NCI-H1436 (cell line): ENCODE data around the gene CMSS1.

Experiments
- DNase-seq: peaks from one replicate; lab custom pipeline; 2025; lab: John Stamatoyannopoulos, UW

Gene CMSS1

GRCh38 chr3:100057716-100058575 is 240.3 kb downstream of the CMSS1 start:
- no peak for DNase-seq

DNA sequence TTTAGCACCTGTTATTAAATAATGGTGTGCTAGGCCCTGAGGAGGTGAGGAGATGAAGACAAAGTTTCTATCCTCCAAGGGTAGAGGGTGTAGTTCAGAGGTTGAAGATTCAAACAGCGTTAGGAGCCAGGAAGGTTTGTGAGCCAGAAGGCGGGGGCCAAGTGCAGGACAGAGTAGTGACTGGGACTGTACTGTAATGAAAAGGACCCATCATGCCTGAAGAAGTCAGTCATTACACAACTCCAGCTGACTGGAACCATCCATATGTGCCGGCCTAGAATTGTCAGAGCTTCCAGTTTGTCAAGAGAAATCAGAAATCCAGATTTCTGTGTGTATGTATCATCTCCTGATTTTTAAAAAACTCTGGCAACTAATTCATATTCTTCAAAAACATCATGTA is 241.8 kb downstream of the CMSS1 start:
- no peak for DNase-seq

DNA sequence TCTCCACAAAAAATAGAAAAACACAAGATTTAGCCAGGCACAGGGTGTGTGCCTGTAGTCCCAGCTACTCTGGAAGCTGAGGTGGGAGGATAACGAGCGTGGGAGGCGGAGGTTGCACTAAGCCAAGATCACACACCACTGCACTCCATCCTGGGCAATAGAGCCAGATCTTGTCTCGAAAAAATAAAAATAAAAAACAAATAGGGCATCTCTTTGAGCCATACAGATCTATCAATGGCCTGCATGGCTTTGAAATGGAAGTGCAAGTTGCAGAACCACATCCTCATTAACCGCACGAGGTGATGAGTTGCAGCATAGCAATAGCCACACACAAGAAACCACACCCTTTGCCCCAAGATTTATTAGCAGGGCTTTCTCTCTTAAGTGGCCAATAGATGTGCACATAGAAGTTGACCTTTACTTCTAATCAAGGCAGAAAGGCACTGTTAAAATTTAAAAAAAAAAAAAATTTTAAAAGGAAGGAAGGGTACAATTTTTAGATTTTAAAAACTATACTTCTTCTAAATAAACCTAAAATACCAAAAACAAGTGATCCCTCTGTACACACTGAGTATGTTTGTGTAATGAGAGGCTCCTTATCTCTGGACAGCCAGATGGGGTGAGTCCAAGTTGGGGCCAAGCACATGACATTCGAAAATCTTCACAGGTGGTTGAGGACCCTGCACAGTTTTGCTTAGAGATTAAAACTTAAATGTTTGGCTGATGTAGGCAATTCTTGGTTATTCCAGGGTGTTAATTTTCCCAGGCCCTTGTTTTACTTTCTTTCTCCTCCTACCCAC is 243.2 kb downstream of the CMSS1 start:
- no peak for DNase-seq

DNA sequence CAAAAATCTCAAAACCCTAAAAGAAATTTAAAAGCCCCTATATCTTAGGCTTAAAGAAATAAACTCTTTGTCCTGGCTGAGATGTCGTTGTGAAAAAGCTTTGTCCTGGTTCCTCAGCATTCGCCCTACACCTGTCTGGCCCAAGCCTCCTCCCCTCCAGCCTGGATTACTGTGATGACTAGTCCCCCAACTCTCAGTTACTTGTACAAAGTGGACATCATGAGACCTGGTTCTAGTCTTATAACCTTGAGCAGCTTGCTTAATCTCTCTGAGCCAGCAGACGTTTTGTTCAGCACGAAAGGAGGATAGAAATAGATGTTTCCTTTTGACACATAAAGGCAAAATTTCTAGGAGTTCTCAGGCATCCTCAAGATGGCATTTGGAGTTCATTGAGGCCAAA is 245.0 kb downstream of the CMSS1 start:
- no peak for DNase-seq

DNA sequence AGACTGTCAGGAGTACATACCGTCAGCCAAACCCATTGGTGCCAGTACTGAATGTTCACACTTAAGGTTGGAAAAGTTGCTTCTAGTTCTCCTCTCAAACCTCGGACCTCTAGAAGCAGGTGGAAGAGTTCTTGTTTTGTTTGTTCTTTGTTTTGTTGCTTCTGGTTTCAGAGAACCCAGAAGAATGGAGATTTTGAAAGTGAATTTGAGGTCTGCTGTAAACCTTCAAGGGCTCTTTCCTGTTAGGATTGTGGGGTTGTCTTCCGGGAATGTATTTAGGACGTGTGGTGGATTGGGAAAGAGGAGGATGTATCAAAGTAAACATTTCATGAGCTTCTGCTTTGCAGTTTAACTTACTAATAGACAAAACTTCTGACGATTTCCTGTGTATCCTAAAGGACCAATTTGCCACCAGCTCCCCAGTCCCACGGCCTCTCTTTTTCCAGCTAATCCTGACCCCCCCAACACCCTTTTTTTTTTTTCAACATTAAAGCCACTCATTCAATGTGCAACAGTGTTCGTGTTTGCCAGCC is 246.3 kb downstream of the CMSS1 start:
- no peak for DNase-seq

GRCh38 chr3:100067589-100067988 is 249.9 kb downstream of the CMSS1 start:
- no peak for DNase-seq

- peak; percentile 77 for DNase-seq
Observed at GRCh38 chr3:100068826-100069225, 251.2 kb downstream of the CMSS1 start.

DNA sequence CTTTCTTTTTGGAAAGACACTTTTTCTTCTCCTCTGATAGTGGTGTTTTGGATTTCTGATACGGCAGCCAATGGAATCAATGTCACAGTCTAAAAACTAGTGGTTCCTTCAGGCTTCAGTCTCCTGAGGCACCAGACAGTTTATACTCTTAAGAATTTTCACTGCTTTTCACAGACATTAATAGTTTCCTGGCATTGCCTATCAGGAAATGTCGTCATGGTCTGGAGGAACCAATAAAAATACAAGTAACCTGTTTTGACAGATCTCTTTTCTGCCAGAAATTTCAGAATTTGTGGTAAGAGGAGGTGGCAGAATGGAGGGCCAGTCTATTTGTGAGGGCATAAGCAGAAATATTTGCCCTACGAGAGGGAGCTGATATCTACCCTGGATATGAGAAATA is 251.8 kb downstream of the CMSS1 start:
- DNase-seq = no peak

- no peak for DNase-seq
Observed at GRCh38 chr3:100072326-100073048, 254.8 kb downstream of the CMSS1 start.

GRCh38 chr3:100073049-100073713 is 255.5 kb downstream of the CMSS1 start:
- no peak for DNase-seq

GRCh38 chr3:100073714-100074307 is 256.1 kb downstream of the CMSS1 start:
- no peak for DNase-seq

- no peak for DNase-seq
Observed at GRCh38 chr3:100075196-100075595, 257.5 kb downstream of the CMSS1 start.

GRCh38 chr3:100075851-100076730 is 258.4 kb downstream of the CMSS1 start:
- no peak for DNase-seq

GRCh38 chr3:100076731-100077529 is 259.3 kb downstream of the CMSS1 start:
- no peak for DNase-seq

DNA sequence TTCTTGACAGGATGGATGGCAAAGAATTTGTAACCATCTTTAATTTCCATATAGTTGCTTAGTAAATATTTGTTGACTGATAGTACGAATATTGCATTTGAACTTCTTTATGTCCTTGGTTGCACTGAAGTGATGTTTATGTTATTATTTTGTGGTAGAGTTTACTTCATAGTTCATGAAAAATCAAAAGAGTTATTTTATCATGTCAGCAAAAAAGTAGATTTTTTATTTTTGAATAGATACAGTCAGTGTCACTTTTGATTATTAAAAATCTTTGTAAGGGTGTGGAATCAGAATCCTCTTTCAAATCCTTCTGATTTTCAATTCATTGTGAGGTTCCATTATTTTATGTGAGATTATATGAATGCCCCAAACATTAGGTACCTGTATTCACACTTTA is 261.7 kb downstream of the CMSS1 start:
- no peak for DNase-seq

DNA sequence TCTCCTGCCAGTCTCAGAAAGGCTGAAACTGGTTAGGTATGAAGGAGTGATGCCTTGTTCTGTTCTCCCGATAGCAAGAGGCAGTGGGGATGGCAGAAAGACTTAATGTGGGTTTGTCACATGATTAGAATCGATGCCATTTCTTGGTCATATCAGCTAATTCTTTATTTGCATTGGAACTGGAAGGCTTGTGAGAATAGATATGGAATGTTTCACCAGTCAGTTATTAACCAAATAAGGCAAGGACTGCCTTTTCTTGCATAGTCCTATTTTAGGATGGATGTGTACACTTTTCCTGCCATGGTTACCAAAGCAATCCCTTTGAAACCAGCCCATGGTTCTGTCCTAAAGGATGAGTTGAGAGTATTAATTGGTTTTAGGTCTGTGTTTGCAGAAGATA is 262.9 kb downstream of the CMSS1 start:
- no peak for DNase-seq

GRCh38 chr3:100081311-100081710 is 263.6 kb downstream of the CMSS1 start:
- DNase-seq = no peak

DNA sequence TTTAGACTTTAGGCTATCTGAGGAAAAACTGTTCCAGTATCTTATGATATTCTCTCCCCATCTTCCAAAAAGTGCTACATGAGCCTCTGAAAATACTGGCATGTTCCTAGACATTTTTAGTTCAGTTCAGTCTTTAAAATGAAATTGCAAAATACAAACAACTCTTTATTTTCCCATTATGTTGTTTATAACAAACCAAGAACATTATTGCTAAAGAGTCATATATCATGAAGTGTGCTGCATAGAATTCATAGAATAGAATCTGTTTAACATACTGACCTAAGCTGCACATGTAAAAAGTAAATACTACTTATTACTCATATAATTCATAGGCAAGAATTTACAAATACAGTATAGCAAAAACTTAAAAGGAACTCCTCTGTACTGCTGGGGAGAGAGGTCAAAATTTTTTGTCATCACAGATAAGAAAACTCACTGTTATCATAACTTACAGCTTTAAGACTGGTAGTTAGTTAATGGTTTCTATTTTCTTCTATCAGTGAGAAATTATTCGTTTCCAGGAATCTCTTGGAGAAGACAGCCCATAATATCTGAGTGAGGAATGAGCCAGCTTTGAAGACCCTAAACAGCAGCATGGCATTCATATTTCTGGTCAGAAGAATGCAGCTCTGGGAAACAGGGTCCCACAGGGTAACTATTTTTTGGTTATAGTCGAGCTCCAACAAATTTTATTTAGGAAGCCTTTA is 264.5 kb downstream of the CMSS1 start:
- DNase-seq = no peak

DNA sequence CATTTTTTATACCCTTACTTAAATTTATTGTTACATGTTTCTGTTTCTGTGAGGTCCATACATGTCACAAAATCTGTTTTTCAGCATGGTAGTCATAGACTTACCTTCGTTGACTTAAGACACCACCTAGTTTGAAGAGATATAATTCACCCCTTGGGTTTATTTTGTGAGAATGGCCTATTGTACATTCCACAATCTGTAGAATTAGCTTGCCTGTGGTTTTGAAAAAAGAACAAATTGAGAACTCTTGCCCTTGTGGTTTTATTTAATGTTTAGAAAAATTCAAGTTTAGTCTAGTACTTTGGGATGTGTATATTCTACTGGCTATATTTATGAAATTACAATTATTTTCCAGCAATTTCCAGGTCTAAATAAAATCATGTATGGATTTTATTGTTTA is 265.1 kb downstream of the CMSS1 start:
- DNase-seq = no peak
